Astrocyte of the cerebellum (primary cell): ENCODE measurements around the gene LZTS2.

Source experiments
- DNase-seq: peaks from one replicate; pipeline ENCODE4 v3.0.0-alpha.2; 2011; ENCODE audit warnings: low read depth
- H3K4me3 ChIP-seq: 2 replicates; pipeline ENCODE4 v1.5.1; 2011; ENCODE audit warnings: mild to moderate bottlenecking, low read depth, low read length, moderate library complexity
- CTCF ChIP-seq: IDR thresholded peaks from 2 replicates; pipeline ENCODE4 v1.5.1; 2012; ENCODE audit warnings: low read length, low read depth, moderate library complexity, mild to moderate bottlenecking; ENCODE audit errors: missing control alignments
- in situ Hi-C: cut with HindIII; loops from 2 replicates; pipeline ENCODE4 v1.10.0; 2017; ENCODE audit warnings: low sequenced_read_pairs

The LZTS2 gene

GRCh38 chr10:101021239-101021638 lies 21.6 kb downstream of the LZTS2 start:
- in situ Hi-C loops: no loop called here
- no peak for DNase-seq
- no peak for TF ChIP-seq CTCF
- H3K4me3 ChIP-seq: no peak overlapping the region

- TF ChIP-seq CTCF: no peak
- H3K4me3 ChIP-seq: no peak overlapping the region
- in situ Hi-C loops: no loop called here
- no peak for DNase-seq
These were observed 22.2 kb downstream of the LZTS2 start for GRCh38 chr10:101021692-101022251.

GRCh38 chr10:101022967-101023705 lies 23.5 kb downstream of the LZTS2 start:
- in situ Hi-C loops: no loop called here
- DNase-seq: no peak
- TF ChIP-seq CTCF: no peak
- no peak overlapping the region for H3K4me3 ChIP-seq

GRCh38 chr10:101027106-101027720 lies 27.6 kb downstream of the LZTS2 start:
- in situ Hi-C loops: no loop called here
- DNase-seq: no peak
- H3K4me3 ChIP-seq: no peak overlapping the region
- no peak for TF ChIP-seq CTCF

- in situ Hi-C loops: no loop called here
These were observed 29.1 kb downstream of the LZTS2 start for GRCh38 chr10:101028446-101029337.

More at GRCh38 chr10:101028446-101029337, 29.1 kb downstream of the LZTS2 start:
- TF ChIP-seq CTCF: no peak
- H3K4me3 ChIP-seq: no peak overlapping the region
- DNase-seq: no peak
